Retinal pigment epithelial cell (primary cell): ENCODE results near the gene IPO9.

Experiments used
- DNase-seq: peaks from one replicate; pipeline ENCODE4 v3.0.0-alpha.2; 2010; ENCODE audit warnings: low read depth
- H3K4me3 ChIP-seq: 2 replicates; pipeline ENCODE4 v1.5.1; 2011; ENCODE audit warnings: mild to moderate bottlenecking, low read length, control low read depth, moderate library complexity
- CTCF ChIP-seq: conservative IDR thresholded peaks from 2 replicates; pipeline ENCODE4 v1.5.1; 2011; ENCODE audit warnings: low read depth, low read length, control low read depth, inconsistent platforms

Gene IPO9

DNA sequence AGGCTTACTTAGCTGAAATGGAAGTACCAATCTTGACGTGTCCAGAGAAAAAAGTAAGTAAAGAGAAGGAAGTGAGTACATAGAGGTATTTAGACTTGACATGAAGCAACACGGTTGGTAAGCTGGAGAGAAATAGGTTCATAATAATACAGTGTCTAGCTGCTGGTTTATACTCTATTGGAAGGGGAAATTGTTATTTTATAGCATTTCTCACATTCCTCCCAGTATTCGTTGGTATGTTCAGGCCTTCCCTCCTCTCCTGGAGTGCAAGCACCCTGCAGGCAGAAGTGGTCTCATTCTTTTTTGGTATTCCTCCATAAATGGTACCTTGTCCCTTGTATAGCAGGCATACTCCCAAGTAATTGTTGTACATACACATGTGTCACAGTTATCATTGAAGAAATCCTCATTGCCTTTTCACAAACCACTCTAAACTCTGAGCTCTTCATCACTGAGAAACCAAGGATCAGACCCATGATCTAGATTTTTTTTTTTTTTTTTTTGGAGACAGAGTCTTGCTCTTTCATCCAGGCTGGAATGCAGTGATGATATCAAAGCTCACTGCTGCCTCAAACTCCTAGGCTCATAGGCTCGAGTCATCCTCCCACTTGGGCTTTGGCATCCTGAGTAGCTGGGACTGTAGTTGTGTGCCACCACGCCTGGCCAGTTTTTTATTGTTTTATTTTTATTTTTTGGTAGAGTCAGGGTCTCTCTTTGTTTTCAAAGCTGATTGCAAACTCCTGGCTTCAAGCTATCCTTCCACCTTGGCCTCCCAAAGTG is 9.8 kb upstream of the IPO9 start:
- no peak for DNase-seq
- H3K4me3 ChIP-seq = no peak overlapping the region
- no peak for TF ChIP-seq CTCF

GRCh38 chr1:201820413-201820812 is 8.5 kb upstream of the IPO9 start:
- no peak for DNase-seq
- no peak overlapping the region for H3K4me3 ChIP-seq
- no peak for TF ChIP-seq CTCF

DNA sequence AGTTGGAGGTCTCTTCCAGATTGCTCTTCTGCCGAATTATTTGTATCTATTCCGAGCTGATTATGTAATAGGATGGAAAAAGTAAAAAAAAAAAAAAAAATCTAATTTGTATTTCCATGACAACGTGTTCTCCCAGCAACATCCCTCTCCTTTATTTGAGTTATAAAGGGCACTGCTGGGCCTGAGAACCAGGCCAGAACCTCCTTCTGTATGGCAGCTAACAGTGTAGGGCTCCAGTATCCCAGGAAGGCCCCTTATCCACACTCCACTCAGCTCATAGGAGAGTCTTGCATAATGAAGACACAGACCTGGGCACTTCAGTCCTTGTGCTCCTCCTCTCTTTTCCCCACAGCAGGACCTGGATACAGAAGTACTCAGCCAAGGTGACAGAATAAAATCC is 3.7 kb upstream of the IPO9 start:
- no peak for DNase-seq
- no peak for TF ChIP-seq CTCF
- no peak overlapping the region for H3K4me3 ChIP-seq

DNA sequence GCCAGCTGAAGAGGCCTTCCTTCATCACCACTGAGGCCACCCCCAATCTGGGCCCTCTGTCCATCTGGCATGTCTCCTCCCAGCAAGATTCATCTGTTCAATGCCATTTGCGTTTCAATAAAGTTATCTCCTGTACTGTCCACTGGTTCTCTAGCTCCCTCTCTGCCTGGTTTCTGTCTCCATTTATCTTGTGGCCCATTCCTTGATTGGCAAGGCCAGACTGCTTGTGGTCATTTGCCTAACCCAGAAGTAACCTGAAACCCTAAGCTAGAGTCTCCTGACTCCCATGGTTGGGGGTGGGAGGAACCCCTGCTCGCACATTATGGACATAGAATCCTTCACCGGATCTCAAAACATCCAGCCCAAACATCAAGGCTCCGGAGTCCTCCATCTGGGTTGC is 2.1 kb upstream of the IPO9 start:
- DNase-seq = no peak
- peak; percentile 2 for TF ChIP-seq CTCF

DNA sequence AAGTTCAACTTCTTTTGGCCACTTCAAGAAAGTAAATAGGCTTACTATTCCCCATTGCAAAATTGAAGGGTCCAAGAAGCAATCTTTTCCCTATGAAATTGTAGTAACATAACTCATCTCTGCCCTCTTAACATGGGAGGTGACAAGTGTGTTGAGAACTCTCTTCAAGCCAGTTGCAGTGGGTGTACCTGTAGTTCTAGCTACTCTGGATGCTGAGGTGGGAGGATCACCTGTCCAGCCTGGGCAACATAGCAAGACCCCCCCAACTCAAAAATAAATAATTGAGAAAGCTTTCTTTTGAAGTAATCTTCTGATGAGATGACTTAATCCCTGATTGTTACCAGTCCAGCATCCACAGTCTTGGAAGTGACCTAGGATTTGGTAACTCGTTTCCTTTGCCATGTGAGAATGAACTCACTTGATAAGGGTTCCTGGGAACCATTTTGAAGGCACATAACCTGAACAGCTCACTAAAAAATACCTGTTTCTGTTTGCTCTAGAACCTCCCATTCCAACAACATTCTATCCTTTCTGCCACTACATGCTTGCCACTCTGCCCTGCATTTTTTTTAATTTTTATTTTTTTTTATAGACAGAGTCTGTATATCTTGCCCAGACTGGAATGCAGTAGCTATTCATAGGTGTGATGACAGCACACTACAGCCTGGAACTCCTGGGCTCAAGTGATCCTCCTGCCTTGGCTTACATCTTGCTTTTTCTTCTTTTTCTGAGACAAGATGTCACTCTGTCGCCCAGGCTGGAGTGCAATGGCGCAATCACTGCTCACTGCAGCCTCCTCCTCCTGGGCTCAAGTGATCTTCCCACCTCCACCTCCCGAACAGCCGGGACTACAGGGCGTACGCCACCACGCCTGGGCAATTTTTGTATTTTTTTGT is 1.4 kb upstream of the IPO9 start:
- TF ChIP-seq CTCF = no peak
- H3K4me3 ChIP-seq = no peak overlapping the region
- DNase-seq = no peak

More for the DNA sequence above, 2.1 kb upstream of the IPO9 start:
- no peak overlapping the region for H3K4me3 ChIP-seq

DNA sequence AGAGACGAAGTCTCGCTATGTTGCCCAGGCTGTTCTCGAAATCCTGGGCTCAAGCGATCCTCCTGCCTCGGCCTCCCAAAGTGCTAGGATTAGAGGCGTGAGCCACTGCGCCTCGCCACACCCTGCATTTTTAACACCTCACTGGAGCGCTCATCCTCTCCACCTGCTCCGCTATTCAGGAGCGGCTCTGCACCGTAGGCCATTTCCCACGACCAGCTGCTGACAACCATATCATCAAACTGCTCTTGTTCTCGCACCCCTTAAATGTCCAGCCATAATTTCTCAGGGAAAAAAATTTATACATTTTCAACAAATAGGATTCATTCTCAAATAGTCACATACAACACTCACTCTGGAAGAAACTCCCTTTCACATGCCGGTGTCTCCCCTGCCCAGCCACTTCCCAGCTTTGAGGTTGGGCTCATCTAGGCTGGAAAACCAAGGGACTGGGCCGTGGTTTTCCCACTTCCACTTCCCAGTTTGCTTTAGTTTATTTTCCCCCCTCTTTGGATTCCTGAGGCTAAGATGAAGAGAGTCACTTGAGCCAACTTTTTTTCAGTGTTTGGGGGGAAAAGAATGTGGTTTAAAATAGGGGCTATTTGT is 639 bp upstream of the IPO9 start:
- no peak for TF ChIP-seq CTCF
- no peak for DNase-seq
- peak overlapping the region; percentile 33 for H3K4me3 ChIP-seq
